Measurements from ENCODE around the gene PPFIBP2. TPM values are rescaled to one million over a fixed set of nuclear protein-coding genes. Genes with fewer than 3 reads are reported as not detected.

The PPFIBP2 gene
- total RNA-seq = 3.7 and 5.2 TPM in 2 replicates

DNA sequence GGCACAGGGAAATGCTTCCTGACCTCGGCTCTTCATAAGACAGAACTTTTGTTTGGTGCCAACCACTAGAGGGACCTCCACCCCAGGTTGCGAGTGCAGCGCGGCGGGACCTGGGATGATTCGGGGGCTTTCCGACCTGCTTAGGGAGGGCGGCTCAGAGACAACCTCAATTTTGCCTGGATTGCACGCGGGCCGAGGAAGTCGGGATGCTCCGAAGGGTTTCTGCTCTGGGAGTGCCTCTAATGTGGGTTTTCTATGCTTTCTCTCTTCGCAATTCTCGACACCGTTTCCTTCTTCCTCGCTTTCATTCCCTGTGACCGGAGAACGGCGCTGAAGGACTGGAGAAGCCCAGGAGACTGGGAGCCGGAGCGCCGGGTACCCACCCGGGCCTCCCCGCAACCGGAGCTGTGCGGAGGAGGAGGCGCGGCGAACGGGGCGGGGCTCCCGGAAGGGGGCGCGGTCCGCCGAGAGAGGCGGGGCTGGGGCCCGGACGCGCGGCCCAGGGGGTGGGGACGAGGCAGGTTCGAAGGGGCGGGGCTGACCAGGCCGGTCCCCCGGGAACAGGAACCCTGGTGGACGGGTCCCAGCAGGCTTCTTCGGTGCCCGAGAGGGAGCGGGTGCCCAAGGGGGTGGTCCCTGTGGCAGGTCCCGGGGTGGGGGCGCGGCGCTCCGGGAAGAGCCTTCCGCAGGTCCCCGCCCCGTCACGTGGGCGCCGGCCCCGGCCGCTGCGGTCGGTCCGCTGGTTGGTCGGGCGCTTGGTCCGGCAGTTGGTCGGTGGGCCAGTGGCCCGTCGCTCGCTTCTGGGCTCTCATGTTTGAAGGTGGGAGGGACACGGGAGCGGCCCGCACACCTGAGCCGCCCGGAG lies at the start of gene PPFIBP2:
PPFIBP2 (plus strand) TSS at position 766 of the 865 bp plus-strand sequence. CDS start 35,477 bp downstream, outside the sequence.

DNA sequence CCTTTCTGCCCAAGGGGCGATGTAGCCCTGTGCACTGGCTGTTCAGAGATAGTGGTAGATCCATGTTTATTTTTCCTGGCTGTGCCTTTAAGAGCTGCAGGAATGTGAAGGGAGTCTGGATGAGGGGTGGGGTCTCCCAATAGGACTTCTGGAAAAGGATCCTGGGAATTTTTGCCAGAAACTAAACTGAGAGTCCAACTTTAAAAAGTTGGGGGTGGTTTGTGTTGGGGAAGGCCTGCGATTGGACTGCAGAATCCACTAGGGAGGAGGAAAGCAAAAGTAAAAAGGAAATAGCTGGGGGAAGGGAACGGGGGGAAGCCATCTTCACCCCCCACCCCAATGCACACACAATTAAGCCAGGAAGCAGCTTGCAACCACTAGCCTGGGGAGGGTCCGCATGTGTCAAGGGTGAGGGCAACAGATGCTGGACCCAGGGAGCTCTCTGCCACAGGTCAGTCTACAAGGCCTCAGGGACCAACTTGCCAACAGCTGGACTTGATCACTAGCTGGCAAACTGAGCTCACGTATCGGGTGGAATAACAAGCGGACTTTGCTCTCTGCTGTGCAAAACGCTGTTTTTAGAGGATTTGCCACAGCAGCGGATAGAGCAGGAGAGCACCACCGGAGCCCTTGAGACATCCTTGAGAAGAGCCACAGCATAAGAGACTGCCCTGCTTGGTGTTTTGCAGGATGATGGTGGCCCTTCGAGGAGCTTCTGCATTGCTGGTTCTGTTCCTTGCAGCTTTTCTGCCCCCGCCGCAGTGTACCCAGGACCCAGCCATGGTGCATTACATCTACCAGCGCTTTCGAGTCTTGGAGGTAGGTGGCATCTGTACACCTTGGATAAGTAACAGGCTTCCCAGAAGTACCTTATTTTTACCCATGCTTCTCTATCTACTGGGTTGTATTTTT lies 28.4 kb upstream of the PPFIBP2 start, which contains the start of gene OLFML1:
OLFML1 (plus strand) TSS at position 321 of the 912 bp plus-strand sequence; CDS start at position 691, 370 bp downstream.

DNA sequence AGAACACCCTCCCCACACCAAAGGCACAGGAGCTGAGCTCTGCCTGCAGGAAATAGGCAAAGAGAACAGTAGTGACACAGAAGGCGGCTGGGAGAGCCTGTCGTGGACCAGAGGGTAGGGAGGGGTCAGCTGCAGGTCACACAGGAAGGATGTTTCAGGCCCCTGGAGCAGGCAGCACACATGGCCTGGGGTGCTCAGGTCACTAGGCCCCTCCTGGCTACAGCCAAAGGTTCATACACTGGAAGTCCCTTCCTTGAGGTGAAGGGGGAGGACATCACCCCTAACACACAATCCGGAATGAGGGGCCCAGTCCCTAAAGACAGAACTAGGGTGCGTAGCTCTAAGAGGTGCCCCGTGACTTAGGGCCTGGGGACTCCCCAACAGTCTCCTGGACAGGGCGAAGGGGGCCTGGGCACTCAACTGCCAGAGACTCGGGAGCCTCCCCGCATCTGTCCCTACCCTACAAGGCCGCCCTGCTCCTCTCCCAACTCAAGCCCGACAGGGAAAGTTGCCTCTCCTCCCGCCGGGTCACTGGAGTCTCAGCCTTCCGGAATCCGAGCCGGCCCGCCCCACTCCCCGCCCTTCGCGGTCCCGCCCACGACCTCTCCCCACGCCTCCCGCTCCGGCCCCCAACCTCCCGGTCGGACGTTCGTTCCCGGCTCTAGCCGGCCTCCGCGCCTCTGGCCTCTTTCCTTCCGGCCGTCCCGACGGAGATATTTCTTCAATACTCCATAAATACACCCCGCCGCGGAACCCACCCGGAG lies 159.3 kb downstream of the PPFIBP2 start, which contains the start of gene CYB5R2:
CYB5R2 (minus strand) TSS at position 541 of the 764 bp plus-strand sequence. CDS start 675 bp downstream, outside the sequence.

Other genes with a start within 250 kb of the PPFIBP2 start
- 0.53 TPM in 1 of 2 replicates, not detected in the other for gene OLFML1, start 28.5 kb upstream of the PPFIBP2 start, total RNA-seq
- gene CYB5R2, start 159.5 kb downstream of the PPFIBP2 start, total RNA-seq = 89.5 and 93.7 TPM in 2 replicates
- not detected in 2 replicates for gene OVCH2, start 192.5 kb downstream of the PPFIBP2 start, total RNA-seq